H1 (cell line): ENCODE data around the gene SLCO6A1. TPM values are rescaled to one million over a fixed set of nuclear protein-coding genes. Genes with fewer than 3 reads are reported as not detected.

ENCODE experiments used
- CTCF ChIA-PET: fragments of 300-600 bp; sonication (Branson Sonifier 250); formaldehyde crosslinking; loops from one replicate; lab custom pipeline; 2021; ENCODE audit not compliant: partially characterized antibody; lab: Charles Lee
- POLR2A ChIA-PET: fragments of 300-600 bp; sonication (Branson Sonifier 250); formaldehyde crosslinking; loops from one replicate; lab custom pipeline; 2021; ENCODE audit warnings: inconsistent platforms; ENCODE audit not compliant: partially characterized antibody; lab: Charles Lee
- DNase-seq, 2 experiments: peaks; one replicate each; pipeline versions ENCODE4 v3.0.0 to v3.0.0-alpha.2; 2010 to 2022; ENCODE audit warnings: low spot score in 2 of 2, low read depth in 1 of 2, mixed read lengths in 1 of 2
- FAIRE-seq: peaks from 2 replicates; lab custom pipeline; 2011; peaks lifted over from hg19 to GRCh38; lab: Jason Lieb, UNC
- H2AFZ ChIP-seq: 2 replicates; pipeline ENCODE4 v1.8.1; 2012; ENCODE audit warnings: low read length, inconsistent platforms
- H2AK5ac ChIP-seq: 2 replicates; pipeline ENCODE4 v1.6.1; 2013; ENCODE audit warnings: low read depth, low read length
- H2BK120ac ChIP-seq: replicated peaks from 2 replicates; pipeline ENCODE3; 2013; ENCODE audit warnings: low read depth, low read length, inconsistent platforms
- H2BK12ac ChIP-seq: 2 replicates; pipeline ENCODE4 v1.6.1; 2013; ENCODE audit warnings: low read depth, low read length
- H2BK15ac ChIP-seq: 2 replicates; pipeline ENCODE4 v1.6.1; 2013; ENCODE audit warnings: low read length
- H2BK20ac ChIP-seq: 2 replicates; pipeline ENCODE4 v1.6.1; 2013; ENCODE audit warnings: low read length
- H2BK5ac ChIP-seq: 2 replicates; pipeline ENCODE4 v1.6.1; 2013; ENCODE audit warnings: low read depth, low read length
- H3K14ac ChIP-seq: 2 replicates; pipeline ENCODE4 v1.6.1; 2013; ENCODE audit warnings: inconsistent platforms; ENCODE audit not compliant: insufficient read length
- H3K18ac ChIP-seq: 2 replicates; pipeline ENCODE4 v1.6.1; 2013; ENCODE audit warnings: low read length; ENCODE audit errors: extremely low read depth
- H3K23ac ChIP-seq: 2 replicates; pipeline ENCODE4 v1.6.1; 2013; ENCODE audit warnings: inconsistent platforms; ENCODE audit not compliant: insufficient read length
- H3K23me2 ChIP-seq: 2 replicates; pipeline ENCODE4 v1.6.1; 2013; ENCODE audit warnings: low read depth, low read length
- H3K27ac ChIP-seq: 2 replicates; pipeline ENCODE4 v1.6.1; 2011; ENCODE audit warnings: low read depth, low read length, inconsistent platforms
- H3K27me3 ChIP-seq, 4 experiments: replicated peaks in 1 of 4; 1 replicate in 1 of 4; 2 replicates in 3 of 4; pipeline versions ENCODE4 v1.6.1 to v1.8.1; 2011 to 2013; ENCODE audit warnings: low read length in 3 of 4, mild to moderate bottlenecking in 3 of 4, inconsistent platforms in 2 of 4, mixed read lengths in 2 of 4, moderate library complexity in 1 of 4; ENCODE audit not compliant: control insufficient read depth in 3 of 4, insufficient read depth in 3 of 4; ENCODE audit errors: extremely low read depth in 1 of 4
- H3K36me3 ChIP-seq, 4 experiments: 2 replicates each; pipeline versions ENCODE4 v1.6.1 to v1.8.1; 2011 to 2013; ENCODE audit warnings: mild to moderate bottlenecking in 4 of 4, low read length in 3 of 4, moderate library complexity in 2 of 4, control low read depth in 1 of 4, inconsistent platforms in 1 of 4; ENCODE audit not compliant: insufficient read depth in 4 of 4, control insufficient read depth in 2 of 4
- H3K4ac ChIP-seq: replicated peaks from 2 replicates; pipeline ENCODE3; 2013; ENCODE audit warnings: low read length, low read depth, mixed read lengths, inconsistent platforms; ENCODE audit not compliant: insufficient read length
- H3K4me1 ChIP-seq, 4 experiments: replicated peaks in 1 of 4; 1 replicate in 1 of 4; 2 replicates in 3 of 4; pipeline versions ENCODE4 v1.6.1 to v1.8.1; 2011 to 2013; ENCODE audit warnings: low read length in 3 of 4, inconsistent platforms in 2 of 4, mixed read lengths in 1 of 4; ENCODE audit not compliant: insufficient read depth in 4 of 4, control insufficient read depth in 3 of 4
- H3K4me2 ChIP-seq, 2 experiments: 2 replicates each; pipeline versions ENCODE4 v1.6.1 to v1.8.1; 2011 to 2013; ENCODE audit warnings: low read depth in 2 of 2, low read length in 2 of 2, control low read depth in 1 of 2, inconsistent platforms in 1 of 2, mild to moderate bottlenecking in 1 of 2; ENCODE audit not compliant: insufficient read depth in 1 of 2
- H3K4me3 ChIP-seq, 4 experiments: fragments of 200-600, 300-600 bp in 1 of 4; sonication (generic), shearing (Covaris generic), sonication (Bioruptor Twin) in 1 of 4; 2 replicates each; pipeline versions ENCODE4 v1.5.1 to v1.8.1; 2011 to 2016; ENCODE audit warnings: low read length in 4 of 4, low read depth in 3 of 4, control low read depth in 2 of 4, inconsistent platforms in 2 of 4, mild to moderate bottlenecking in 2 of 4, mixed read lengths in 1 of 4, moderate library complexity in 1 of 4; ENCODE audit not compliant: insufficient read depth in 2 of 4; ENCODE audit errors: extremely low read depth in 1 of 4
- H3K56ac ChIP-seq: replicated peaks from 2 replicates; pipeline ENCODE3; 2013; ENCODE audit warnings: low read depth, mild to moderate bottlenecking, mixed read lengths, low read length, inconsistent platforms; ENCODE audit not compliant: insufficient read length
- H3K79me1 ChIP-seq: 2 replicates; pipeline ENCODE4 v1.6.1; 2013; ENCODE audit warnings: low read depth, low read length, control low read depth
- H3K79me2 ChIP-seq, 2 experiments: 2 replicates each; pipeline versions ENCODE4 v1.6.1 to v1.8.1; 2012 to 2013; ENCODE audit warnings: low read length in 2 of 2, mild to moderate bottlenecking in 2 of 2, inconsistent platforms in 1 of 2; ENCODE audit not compliant: insufficient read depth in 2 of 2, control insufficient read depth in 1 of 2
- H3K9ac ChIP-seq, 4 experiments: replicated peaks in 1 of 4; 1 replicate in 1 of 4; 2 replicates in 3 of 4; pipeline versions ENCODE4 v1.6.1 to v1.8.1; 2011 to 2013; ENCODE audit warnings: low read depth in 3 of 4, low read length in 3 of 4, control low read depth in 2 of 4, mild to moderate bottlenecking in 2 of 4, moderate library complexity in 2 of 4, inconsistent platforms in 1 of 4; ENCODE audit errors: extremely low read depth in 1 of 4
- H3K9me3 ChIP-seq, 2 experiments: 2 replicates each; pipeline versions ENCODE4 v1.6.1 to v1.8.1; 2012 to 2013; ENCODE audit warnings: mild to moderate bottlenecking in 2 of 2, moderate library complexity in 2 of 2, control low read depth in 1 of 2, inconsistent platforms in 1 of 2, low read depth in 1 of 2, low read length in 1 of 2, mixed read lengths in 1 of 2; ENCODE audit not compliant: insufficient read depth in 2 of 2
- H4K20me1 ChIP-seq, 2 experiments: replicated peaks in 1 of 2; 2 replicates each; pipeline versions ENCODE3 to v1.8.1; 2011 to 2013; ENCODE audit warnings: inconsistent platforms in 2 of 2, low read length in 2 of 2, mild to moderate bottlenecking in 1 of 2; ENCODE audit not compliant: insufficient read depth in 2 of 2, control insufficient read depth in 1 of 2
- H4K5ac ChIP-seq: 2 replicates; pipeline ENCODE4 v1.6.1; 2013; ENCODE audit warnings: low read length, low read depth, mixed read lengths, inconsistent platforms; ENCODE audit not compliant: insufficient read length
- H4K8ac ChIP-seq: 2 replicates; pipeline ENCODE4 v1.8.0; 2013; ENCODE audit warnings: mild to moderate bottlenecking, moderate library complexity, low read length, inconsistent platforms; ENCODE audit not compliant: insufficient read depth; ENCODE audit errors: extremely low read depth
- H4K91ac ChIP-seq: replicated peaks from 2 replicates; pipeline ENCODE3; 2013; ENCODE audit warnings: low read length, mixed read lengths, inconsistent platforms; ENCODE audit not compliant: insufficient read length
- CTCF ChIP-seq, 3 experiments: IDR thresholded peaks; 1 replicate in 2 of 3; 2 replicates in 1 of 3; pipeline versions ENCODE4 v1.5.1 to v1.6.1; 2011; ENCODE audit warnings: low read length in 3 of 3, mild to moderate bottlenecking in 3 of 3, inconsistent platforms in 2 of 3, low read depth in 1 of 3, moderate library complexity in 1 of 3; ENCODE audit not compliant: insufficient read depth in 1 of 3; ENCODE audit errors: control extremely low read depth in 1 of 3
- MAFK ChIP-seq: IDR thresholded peaks from 2 replicates; pipeline ENCODE4 v1.6.1; 2012; ENCODE audit warnings: low read depth, mild to moderate bottlenecking, improper control_type of control experiment, low read length
- MAX ChIP-seq: IDR thresholded peaks from 2 replicates; pipeline ENCODE4 v1.6.1; 2012; ENCODE audit warnings: inconsistent platforms
- RAD21 ChIP-seq, 2 experiments: IDR thresholded peaks in 1 of 2; conservative IDR thresholded peaks in 1 of 2; 2 replicates each; pipeline ENCODE4 v1.6.1; 2011; ENCODE audit warnings: low read depth in 2 of 2, low read length in 2 of 2, improper control_type of control experiment in 1 of 2, inconsistent platforms in 1 of 2, mild to moderate bottlenecking in 1 of 2, moderate library complexity in 1 of 2
- SUZ12 ChIP-seq: fragments of 200-600 bp; sonication (generic); IDR thresholded peaks from 2 replicates; pipeline ENCODE4 v1.6.1; 2012; ENCODE audit warnings: mild to moderate bottlenecking, inconsistent platforms, low read length, moderate library complexity, mixed read lengths
- TEAD4 ChIP-seq: IDR thresholded peaks from 2 replicates; pipeline ENCODE4 v1.6.1; 2012; ENCODE audit warnings: low read depth, low read length, inconsistent platforms, mixed read lengths
- YY1 ChIP-seq: IDR thresholded peaks from 2 replicates; pipeline ENCODE4 v1.6.1; 2011; ENCODE audit warnings: low read depth, mild to moderate bottlenecking, low read length
- WGBS, 2 experiments: shearing (Covaris generic) in 1 of 2; methylation state at CpG; one replicate each; pipeline versions ENCODE4 v1.1.6 to v1.1.7; 2013 to 2015; ENCODE audit warnings: low lambda C conversion rate in 2 of 2, mixed read lengths in 2 of 2, inconsistent platforms in 1 of 2, low coverage in 1 of 2, missing lambda C conversion rate in 1 of 2; ENCODE audit not compliant: insufficient replicate concordance in 2 of 2, insufficient coverage in 1 of 2, insufficient read length in 1 of 2; ENCODE audit errors: extremely low coverage in 1 of 2, missing lambda C conversion rate in 1 of 2; 5-methylcytosine and 5-hydroxymethylcytosine counted together
- polyA plus RNA-seq, 7 experiments: library from polyadenylated mRNA; depleted of rRNA in 3 of 7; stranded (reverse) in 5 of 7; unstranded in 2 of 7; fragments of >200 nt in 5 of 7; fragments of 200-250 nt in 2 of 7; gene quantifications; 1 replicate in 5 of 7; 2 replicates in 1 of 7; 4 replicates in 1 of 7; pipeline versions ENCODE4 v1.2.1 to v1.2.3, GENCODE V29; 2011 to 2013; ENCODE audit warnings: missing spikeins in 2 of 7, mixed read lengths in 2 of 7
- total RNA-seq: library from RNA; stranded (reverse); fragmentation: NEBNext Ultra II Directional; extraction: Animal tissue kit (Norgen Biotek cat#: 25700); gene quantifications from 2 replicates; pipeline ENCODE4 v1.2.1, GENCODE V29; 2021

SLCO6A1 gene
- total and polyA plus RNA-seq, 2 of the 8 experiments (the other 6 are each of a cell fraction or from before 2014, with no cell fraction given) = 0.06 to 0.56 TPM

- 79% methylated on average over 5 of the region's 5 CpGs; no CpG with 5 or more reads in 1 of the 2 experiments for WGBS, 2 experiments
- no peaks in the 10 kb centered on the region for H3K23me2 ChIP-seq
- no peaks in the 10 kb centered on the region for H4K20me1 ChIP-seq
- H2BK120ac ChIP-seq = no peak overlapping the region
- H3K27ac ChIP-seq = no peak overlapping the region
- H3K18ac ChIP-seq = no peak overlapping the region
- no peaks in the 10 kb centered on the region; a peak in 1 of 4 replicates for H3K9me3 ChIP-seq
- H4K8ac ChIP-seq = peak overlapping the region; percentile 82
- no peak overlapping the region for H3K4me2 ChIP-seq
- H3K36me3 ChIP-seq = no peaks in the 10 kb centered on the region
- peaks cover 0 to 2% (median 0%) of the 10 kb centered on the region in 4 experiments; a peak in 1 of 7 replicates for H3K4me1 ChIP-seq
- H3K14ac ChIP-seq = no peak overlapping the region
- no peak overlapping the region for H3K9ac ChIP-seq
- H3K27me3 ChIP-seq = no peaks in the 10 kb centered on the region
- no peak overlapping the region for H2BK12ac ChIP-seq
- H3K4ac ChIP-seq = no peak overlapping the region
- no peaks in the 10 kb centered on the region for H3K79me1 ChIP-seq
- no peak overlapping the region for H3K23ac ChIP-seq
- CTCF ChIA-PET = interaction anchor here (0.6 to 2.6 kb wide), 16 partner anchors 10 to 688 kb away, joined by 3 to 11 read pairs (median 3); no protein-coding TSS in a partner anchor
- no peak overlapping the region for H2AK5ac ChIP-seq
- H2BK20ac ChIP-seq = no peak overlapping the region
- TF ChIP-seq SUZ12 = no peak
- peak; percentile 85 to 88 for TF ChIP-seq RAD21 (IDR thresholded peaks at IDR 0.05 in 1 of 2, conservative IDR thresholded peaks at IDR 0.05 in 1 of 2; ENCODE audit: low read depth in 2 of 2, low read length in 2 of 2)
- no peak for TF ChIP-seq MAFK
- TF ChIP-seq YY1 = 0 out of 2 replicates have a peak, but pooled peaks have one; percentile 20
- peak; percentile 48 to 79 (median 72) for TF ChIP-seq CTCF (IDR thresholded peaks at IDR 0.05; ENCODE audit: control extremely low read depth in 1 of 3, insufficient read depth in 1 of 3, low read depth in 1 of 3, low read length in 3 of 3)
- peak; percentile 50; the same call in 1 of the 2 replicates for TF ChIP-seq MAX
- TF ChIP-seq TEAD4 = peak; percentile 44; the same call in 1 of the 2 replicates
- FAIRE-seq (peak; percentile 73), DNase-seq (peak; percentile 9 to 47)
- H2BK5ac ChIP-seq = no peak overlapping the region
- no peak overlapping the region for H2BK15ac ChIP-seq
- no peak overlapping the region for H4K5ac ChIP-seq
- no peaks in the 10 kb centered on the region for H3K79me2 ChIP-seq
- no peak overlapping the region; the same call in 1 of the 2 replicates for H2AFZ ChIP-seq
- POLR2A ChIA-PET = no interaction called here
- no peak overlapping the region for H4K91ac ChIP-seq
- H3K56ac ChIP-seq = no peak overlapping the region
- no peak overlapping the region for H3K4me3 ChIP-seq
Measured at GRCh38 chr5:102450313-102450990, 48.3 kb downstream of the SLCO6A1 start.
